HPDE6-E6E7 (cell line): Measurements from ENCODE around the gene CD2BP2.

ENCODE experiments used
- DNase-seq: peaks from one replicate; pipeline ENCODE4 v3.0.0; 2011; ENCODE audit warnings: missing footprints; ENCODE audit errors: extremely low spot score

The CD2BP2 gene

DNA sequence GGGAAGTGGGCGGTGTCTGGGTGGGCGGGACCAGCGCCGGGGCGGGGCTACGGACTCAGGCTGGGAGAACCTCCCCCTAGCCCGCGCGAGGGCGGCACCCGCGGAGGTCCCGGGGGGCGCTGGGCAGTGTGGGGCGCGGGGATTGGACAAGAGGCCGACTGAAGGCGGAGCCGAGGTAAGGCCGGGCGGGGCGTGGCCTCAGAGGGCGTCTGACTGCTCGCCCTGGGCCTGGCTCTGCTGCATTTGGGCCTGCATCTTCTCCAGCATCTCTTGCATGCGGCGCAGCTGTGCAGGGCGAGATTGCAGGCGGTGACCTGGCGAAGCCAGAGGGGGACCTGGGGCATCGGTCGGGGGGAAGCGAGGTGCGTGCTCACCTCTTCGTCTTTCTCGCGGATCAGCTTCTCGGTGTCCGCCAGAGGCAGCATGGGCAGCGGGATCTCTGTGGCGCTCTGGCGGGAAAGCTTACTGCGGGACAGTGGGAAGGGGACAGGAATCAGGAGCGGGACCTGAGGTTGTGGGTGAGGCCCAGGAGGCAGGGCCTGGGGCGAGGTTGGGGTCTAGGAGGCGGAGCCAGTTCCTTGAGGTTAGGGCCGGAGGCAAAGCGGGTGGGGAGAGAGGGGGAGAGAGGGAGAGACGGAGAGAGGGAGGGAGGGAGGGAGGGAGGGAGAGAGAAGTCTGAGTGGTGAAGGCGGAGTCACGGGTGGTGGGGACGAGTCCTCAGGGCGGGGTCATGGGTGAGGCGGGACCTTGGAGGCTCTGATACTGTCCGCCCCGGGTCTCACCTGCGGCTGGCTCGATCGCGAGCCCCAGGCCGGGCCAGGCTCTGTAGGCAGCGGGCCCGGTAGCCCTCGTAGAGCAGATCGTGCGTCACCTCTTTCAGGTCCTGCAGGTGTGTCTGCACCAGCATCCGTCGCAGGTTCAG, 23.4 kb upstream of the CD2BP2 start:
- DNase-seq: peak; percentile 94

- peak; percentile 58 for DNase-seq
These were observed 22.7 kb upstream of the CD2BP2 start for GRCh38 chr16:30377812-30378235.

- DNase-seq: no peak
These were observed 22.1 kb upstream of the CD2BP2 start for GRCh38 chr16:30377050-30377811.

DNA sequence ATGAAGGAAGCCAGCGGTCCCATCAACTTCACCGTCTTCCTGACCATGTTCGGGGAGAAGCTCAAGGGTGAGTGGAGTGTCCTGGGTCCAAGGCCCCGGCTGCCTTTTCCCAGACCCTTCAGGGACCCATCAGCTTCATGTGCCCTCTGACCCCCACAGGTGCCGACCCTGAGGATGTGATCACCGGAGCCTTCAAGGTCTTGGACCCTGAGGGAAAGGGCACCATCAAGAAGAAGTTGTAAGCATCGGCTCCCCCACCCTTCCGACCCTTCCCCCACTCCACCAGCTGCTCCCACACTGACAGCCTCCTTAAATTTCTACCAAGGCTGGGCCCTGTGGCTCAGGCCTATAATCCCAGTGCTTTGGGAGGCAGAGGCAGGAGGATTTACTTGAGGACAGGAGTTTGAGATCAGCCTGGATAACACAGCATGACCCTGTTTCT, 21.4 kb upstream of the CD2BP2 start:
- no peak for DNase-seq

DNA sequence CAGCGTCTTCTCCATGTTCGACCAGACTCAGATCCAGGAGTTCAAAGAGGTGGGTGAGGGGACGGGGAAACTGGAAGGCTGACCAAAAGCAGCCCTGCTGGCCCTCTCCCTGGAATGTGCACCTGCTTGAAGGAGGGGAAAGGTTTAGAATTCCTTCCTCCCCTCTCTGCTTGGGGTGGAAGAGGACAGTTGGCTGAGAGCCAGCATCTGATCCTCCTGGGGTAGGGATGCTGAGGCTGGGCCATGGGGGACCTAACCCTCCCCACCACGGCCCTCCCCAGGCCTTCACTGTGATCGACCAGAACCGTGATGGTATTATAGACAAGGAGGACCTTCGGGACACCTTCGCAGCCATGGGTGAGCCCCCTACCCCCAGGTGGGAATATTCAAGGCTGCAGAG, 20.8 kb upstream of the CD2BP2 start:
- no peak for DNase-seq

GRCh38 chr16:30374538-30374937, 19.4 kb upstream of the CD2BP2 start, which contains the start of gene MYL11:
TSS of gene MYL11 (plus strand) at chr16:30374802. CDS start at chr16:30374858, 56 bp downstream.
- no peak for DNase-seq

GRCh38 chr16:30372725-30373124, 17.6 kb upstream of the CD2BP2 start:
- no peak for DNase-seq

- no peak for DNase-seq
These were observed 17.1 kb upstream of the CD2BP2 start for GRCh38 chr16:30372038-30372712.

DNA sequence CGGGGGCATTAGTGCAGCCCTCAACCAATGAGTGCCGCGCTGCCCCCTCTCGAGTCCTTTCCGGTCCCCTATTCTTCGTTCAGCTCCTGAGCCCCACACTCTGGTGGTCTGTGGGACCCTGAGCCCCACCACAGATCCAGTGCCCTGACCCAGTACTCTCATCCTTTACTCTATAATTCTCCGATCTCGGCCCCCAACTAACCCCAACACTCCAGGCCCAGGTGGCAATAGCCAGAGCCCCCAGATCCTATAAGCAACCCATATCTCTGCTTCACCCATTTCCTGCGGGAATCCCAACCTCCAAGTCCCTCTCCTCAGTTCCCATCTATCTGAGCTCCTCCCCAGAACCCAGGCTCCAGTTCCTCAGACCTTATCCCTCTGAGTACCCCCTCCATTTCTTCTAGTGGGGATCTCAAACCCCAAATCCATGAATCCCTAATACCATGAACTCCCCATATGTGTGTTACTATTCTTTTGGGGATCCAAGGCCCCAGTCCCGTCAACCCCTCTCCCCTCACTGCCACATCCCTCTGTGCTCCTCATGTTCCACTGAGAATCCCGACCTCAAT, 16.2 kb upstream of the CD2BP2 start:
- DNase-seq: no peak

DNA sequence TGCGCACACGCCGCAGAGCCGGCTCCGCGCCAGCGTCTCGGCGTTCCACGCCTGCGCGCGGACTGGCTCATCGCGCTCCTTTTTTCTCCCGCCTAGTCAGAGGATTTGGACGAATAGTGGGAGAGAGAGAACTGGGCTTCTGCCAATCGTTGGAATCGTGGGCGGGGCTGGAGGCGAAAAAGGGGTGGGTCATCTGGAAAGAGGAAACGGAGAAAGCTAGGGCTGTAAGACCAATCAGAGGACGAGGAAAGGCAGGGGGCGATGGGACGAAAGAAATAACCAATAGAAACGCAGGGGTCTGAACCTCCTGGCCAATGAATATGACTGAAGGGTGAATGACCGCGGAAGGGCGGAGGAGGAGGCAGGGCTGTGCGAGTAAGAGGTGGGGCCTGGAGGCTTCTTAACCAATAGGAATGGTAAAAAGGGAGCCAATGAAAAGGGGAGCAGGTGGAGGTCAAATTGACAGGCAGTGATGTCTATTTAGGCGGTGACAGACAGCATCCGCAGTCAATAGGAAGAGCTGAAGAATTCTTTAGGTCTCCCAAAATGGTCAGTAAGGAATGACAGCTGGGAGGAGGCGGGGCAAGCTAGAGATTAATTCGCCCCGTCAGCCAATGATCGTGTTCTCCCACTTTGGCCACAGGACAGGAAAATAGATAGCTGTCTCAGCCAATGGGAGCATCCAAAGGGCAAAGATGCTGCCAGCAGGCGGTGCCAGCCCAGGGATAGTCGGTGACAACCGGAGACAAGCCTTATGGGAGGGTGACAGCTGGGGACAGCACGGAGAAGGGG, 15.5 kb upstream of the CD2BP2 start, which contains the start of gene TBC1D10B:
TSS of gene TBC1D10B (minus strand) at position 39 of the 792 bp plus-strand sequence. CDS start 311 bp downstream, outside the sequence.
- peak; percentile 100 for DNase-seq

DNA sequence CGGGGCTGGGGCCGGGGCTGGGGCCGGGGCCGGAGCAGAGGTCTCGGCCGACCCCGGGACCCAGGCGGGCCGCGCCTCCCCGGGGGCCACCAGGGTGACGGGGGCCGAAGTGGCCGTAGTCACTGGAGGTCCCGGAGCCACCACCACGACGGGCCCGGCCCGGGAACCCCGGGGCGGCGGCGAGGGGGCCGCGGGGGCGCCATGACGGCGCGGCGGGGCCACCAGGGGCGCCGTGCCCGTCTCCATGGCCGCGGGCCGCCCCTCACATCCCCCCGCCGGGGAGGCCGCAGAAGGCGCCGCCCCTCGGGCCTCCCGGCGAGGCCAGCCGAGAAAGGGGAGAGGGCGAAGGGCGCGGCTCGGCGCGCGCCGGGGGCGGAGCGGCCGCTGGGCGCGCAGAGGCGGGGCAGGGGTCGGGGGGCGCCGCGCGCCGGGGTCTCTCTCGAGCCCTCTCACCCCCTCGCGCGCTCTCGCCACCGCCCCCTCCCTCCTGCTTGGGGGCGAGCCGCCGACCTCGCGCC, 14.9 kb upstream of the CD2BP2 start:
- no peak for DNase-seq

- DNase-seq: no peak
These were observed 14.2 kb upstream of the CD2BP2 start for GRCh38 chr16:30369091-30369937.

DNA sequence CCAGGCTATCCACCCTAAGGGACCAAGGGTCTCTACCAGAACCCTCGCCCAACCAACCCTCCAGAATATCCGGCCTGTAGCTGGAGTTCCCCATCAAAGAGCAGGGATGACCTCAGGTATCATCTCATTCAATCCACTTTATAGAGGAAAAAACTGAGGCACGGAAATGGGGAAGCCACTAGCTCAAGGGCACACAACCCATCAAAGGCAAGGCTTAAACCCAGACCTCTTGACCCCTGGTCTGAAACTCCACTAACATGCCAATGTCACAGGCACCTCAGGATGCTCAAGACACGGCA, 13.6 kb upstream of the CD2BP2 start:
- no peak for DNase-seq

- peak; percentile 50 for DNase-seq
These were observed 13.1 kb upstream of the CD2BP2 start for GRCh38 chr16:30368122-30368791.

DNA sequence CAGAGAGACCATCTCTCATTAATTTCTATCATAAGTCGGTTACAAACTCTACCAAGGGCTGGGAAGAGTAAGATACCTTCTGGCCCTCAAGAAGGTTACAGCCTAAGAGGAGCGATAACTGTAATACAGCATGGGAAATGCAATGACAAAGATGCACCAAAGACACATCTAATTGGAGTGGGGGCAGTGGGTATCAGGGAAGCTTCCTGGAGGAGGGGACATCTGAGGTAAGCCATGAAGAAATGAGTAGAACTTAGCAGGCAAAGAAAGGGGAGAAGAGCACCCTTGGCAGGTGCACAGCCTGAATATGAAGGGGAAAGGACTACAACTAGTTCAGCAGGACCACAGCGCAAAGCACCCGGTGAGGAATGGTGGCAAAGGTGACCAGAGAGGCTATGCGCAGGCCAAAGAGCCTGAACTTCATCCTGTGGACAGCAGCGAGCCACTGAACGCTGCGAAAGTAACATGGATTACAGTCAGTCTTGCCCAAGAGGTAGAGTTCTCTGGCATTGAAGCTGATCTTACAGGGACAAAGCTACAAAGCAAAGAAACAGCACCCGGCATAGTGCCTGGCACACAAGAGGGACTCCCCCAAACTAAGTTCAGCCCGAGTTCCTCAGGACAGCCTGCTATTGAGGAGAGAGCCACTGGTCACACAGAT, 12.4 kb upstream of the CD2BP2 start:
- no peak for DNase-seq

DNA sequence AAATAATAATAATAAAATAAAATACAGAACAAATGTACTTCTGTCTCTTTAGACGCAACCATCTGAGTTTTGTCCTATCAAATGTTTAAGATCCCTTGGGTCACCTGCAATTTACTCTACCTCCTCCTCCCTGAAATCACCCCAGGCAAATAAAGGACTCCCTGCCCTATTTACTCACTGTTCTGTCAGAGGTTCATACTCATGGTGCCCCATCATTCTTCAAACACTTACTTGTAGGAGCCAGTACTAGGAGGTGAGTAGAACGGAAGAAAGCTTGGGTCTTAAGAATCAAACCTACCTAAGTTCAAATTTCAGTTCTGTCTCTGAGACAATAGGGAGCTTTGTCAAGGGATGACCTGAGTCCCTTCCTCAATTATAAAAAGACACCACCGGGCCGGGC, 11.4 kb upstream of the CD2BP2 start:
- DNase-seq: no peak

DNA sequence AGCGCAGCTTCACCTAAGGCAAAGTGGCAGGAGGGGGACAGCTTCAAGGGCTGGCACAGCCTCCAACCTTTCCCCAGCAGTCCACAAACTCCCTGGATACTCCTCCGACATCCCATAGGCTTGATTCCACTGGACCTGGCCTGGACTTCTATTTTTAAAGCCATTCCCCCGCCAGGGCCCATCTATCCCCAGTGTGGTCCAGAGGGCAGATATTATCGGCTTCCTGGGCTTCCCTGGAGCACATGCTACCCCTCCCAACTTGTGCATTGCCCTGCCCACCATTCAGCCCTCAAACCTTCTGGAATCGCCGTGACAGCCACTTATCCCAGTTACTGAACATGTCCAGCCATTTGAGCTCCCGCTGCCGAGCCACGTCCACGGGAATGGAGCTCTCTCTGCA, 10.1 kb upstream of the CD2BP2 start:
- DNase-seq: no peak

DNA sequence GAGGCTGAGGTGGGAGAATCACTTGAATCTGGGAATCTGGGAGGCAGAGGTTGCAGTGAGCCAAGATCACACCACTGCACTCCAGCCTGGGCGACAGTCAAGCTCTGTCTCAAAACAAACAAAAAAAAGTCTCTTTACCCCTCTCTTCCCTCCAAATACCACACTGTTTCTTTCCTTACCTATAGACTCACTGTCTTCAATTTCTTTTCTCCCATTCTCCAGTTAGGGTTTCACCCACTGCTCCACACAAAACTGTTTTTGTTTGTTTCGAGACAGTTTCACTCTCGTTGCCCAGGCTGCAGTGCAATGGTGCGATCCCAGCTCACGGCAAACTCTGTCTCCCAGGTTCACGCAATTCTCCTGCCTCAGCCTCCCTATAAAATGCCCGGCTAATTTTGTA, 6.1 kb upstream of the CD2BP2 start:
- DNase-seq: no peak

DNA sequence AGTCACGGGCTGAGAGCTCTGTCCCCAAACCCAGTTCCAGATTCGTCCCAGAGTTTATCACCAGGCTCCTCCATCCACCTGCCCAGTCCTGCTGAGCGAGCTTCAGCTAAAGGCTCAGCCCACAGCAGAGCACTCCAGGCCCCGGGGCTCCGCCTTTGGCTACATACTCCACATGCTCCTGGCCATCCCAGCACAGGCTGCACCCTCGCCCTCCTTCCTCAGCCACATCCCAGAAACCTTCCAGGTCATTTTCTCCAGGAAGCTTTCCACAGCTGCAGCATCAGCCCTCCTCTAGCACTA, 4.7 kb upstream of the CD2BP2 start:
- no peak for DNase-seq
